Smooth muscle cell of the brain vasculature (primary cell): ENCODE data around the gene ADGRL1.
"Not testable (repeated sequence)": the region's sequence is repeated elsewhere in the genome, so short reads cannot be mapped to it uniquely, and the experiment has no call there.

Source experiments
- DNase-seq: peaks from one replicate; pipeline ENCODE4 v3.0.0-alpha.2; 2012; ENCODE audit warnings: low read depth, low spot score

Gene ADGRL1

GRCh38 chr19:14189415-14189814, 16.6 kb downstream of the ADGRL1 start:
- DNase-seq: no peak

GRCh38 chr19:14188086-14188485, 17.9 kb downstream of the ADGRL1 start:
- DNase-seq: not testable (repeated sequence)

GRCh38 chr19:14187561-14187960, 18.4 kb downstream of the ADGRL1 start:
- DNase-seq: no peak

GRCh38 chr19:14186684-14187083, 19.3 kb downstream of the ADGRL1 start:
- not testable (repeated sequence) for DNase-seq

- not testable (repeated sequence) for DNase-seq
Measured at GRCh38 chr19:14185691-14186090, 20.3 kb downstream of the ADGRL1 start.

- no peak for DNase-seq
Measured at GRCh38 chr19:14185158-14185557, 20.8 kb downstream of the ADGRL1 start.

- no peak for DNase-seq
Measured at GRCh38 chr19:14183741-14184350, 22.1 kb downstream of the ADGRL1 start.

- DNase-seq: no peak
Measured at GRCh38 chr19:14182476-14182875, 23.5 kb downstream of the ADGRL1 start.

- no peak for DNase-seq
Measured at GRCh38 chr19:14181906-14182305, 24.1 kb downstream of the ADGRL1 start.

- DNase-seq: not testable (repeated sequence)
Measured at GRCh38 chr19:14181199-14181598, 24.8 kb downstream of the ADGRL1 start.

- no peak for DNase-seq
Measured at GRCh38 chr19:14177496-14178074, 28.4 kb downstream of the ADGRL1 start.

- no peak for DNase-seq
Measured at GRCh38 chr19:14175351-14175792, 30.6 kb downstream of the ADGRL1 start.

- DNase-seq: no peak
Measured at GRCh38 chr19:14174883-14175282, 31.1 kb downstream of the ADGRL1 start.

GRCh38 chr19:14168993-14169392, 37.0 kb downstream of the ADGRL1 start:
- no peak for DNase-seq

GRCh38 chr19:14168259-14168972, 37.6 kb downstream of the ADGRL1 start:
- DNase-seq: no peak

GRCh38 chr19:14167576-14168138, 38.3 kb downstream of the ADGRL1 start:
- DNase-seq: no peak

- no peak for DNase-seq
Measured at GRCh38 chr19:14166999-14167575, 38.9 kb downstream of the ADGRL1 start.

GRCh38 chr19:14165990-14166830, 39.8 kb downstream of the ADGRL1 start:
- DNase-seq: no peak

- no peak for DNase-seq
Measured at GRCh38 chr19:14164724-14165493, 41.1 kb downstream of the ADGRL1 start.

GRCh38 chr19:14164082-14164481, 41.9 kb downstream of the ADGRL1 start:
- no peak for DNase-seq
